K562 (cell line): Measurements from ENCODE around the gene CLDND1. TPM values are rescaled to one million over a fixed set of nuclear protein-coding genes. Genes with fewer than 3 reads are reported as not detected.

Source experiments
- EGR1 ChIP-seq: fragments of 450-650 bp; conservative IDR thresholded peaks from 2 replicates; pipeline ENCODE4 v1.6.1; 2017; ENCODE audit warnings: mild to moderate bottlenecking
- KAT7 ChIP-seq: sonication (generic); formaldehyde crosslinking; IDR thresholded peaks from 2 replicates; pipeline ENCODE4 v1.8.0; 2022; ENCODE audit warnings: missing genetic modification reagents, mild to moderate bottlenecking, borderline replicate concordance
- NELFE ChIP-seq: IDR thresholded peaks from 2 replicates; pipeline ENCODE4 v1.6.1; 2011; ENCODE audit warnings: mild to moderate bottlenecking; ENCODE audit not compliant: insufficient read depth, insufficient read length
- NFIC ChIP-seq: fragments of 450-650 bp; IDR thresholded peaks from 2 replicates; pipeline ENCODE4 v1.6.1; 2017; ENCODE audit warnings: mild to moderate bottlenecking, inconsistent platforms
- POLR2B ChIP-seq: fragments of 450-650 bp; IDR thresholded peaks from 2 replicates; pipeline ENCODE4 v1.6.1; 2018; ENCODE audit warnings: low read depth; ENCODE audit not compliant: partially characterized antibody
- PRMT5 ChIP-seq: sonication (generic); formaldehyde crosslinking; IDR thresholded peaks from 2 replicates; pipeline ENCODE4 v1.5.0; 2020; ENCODE audit warnings: missing genetic modification reagents
- ZFP30 ChIP-seq: fragments of 250-450 bp; sonication (Bioruptor Pico); IDR thresholded peaks from 2 replicates; pipeline ENCODE4 v1.8.0; 2022; ENCODE audit warnings: moderate library complexity, mild to moderate bottlenecking, inconsistent platforms, borderline replicate concordance
- ZFX ChIP-seq: sonication (generic); formaldehyde crosslinking; IDR thresholded peaks from 2 replicates; pipeline ENCODE4 v1.8.0; 2022; ENCODE audit warnings: mild to moderate bottlenecking, missing genetic modification reagents, moderate library complexity
- ZNF311 ChIP-seq: fragments of 250-450 bp; sonication (Bioruptor Pico); IDR thresholded peaks from 2 replicates; pipeline ENCODE4 v1.4.0; 2020; ENCODE audit warnings: mild to moderate bottlenecking, moderate library complexity
- ZNF431 ChIP-seq: sonication (generic); formaldehyde crosslinking; IDR thresholded peaks from 2 replicates; pipeline ENCODE4 v1.8.0; 2022; ENCODE audit warnings: mild to moderate bottlenecking, missing genetic modification reagents
- polyA plus RNA-seq, 8 experiments: library from polyadenylated mRNA; depleted of rRNA in 4 of 8; stranded (reverse) in 5 of 8; unstranded in 3 of 8; fragments of >200 nt; fragmentation: Nextera tagmentation in 2 of 8; fragmentation: Illumina TruSeq in 1 of 8; extraction: Ambion mirVana in 2 of 8; extraction: Trizol in 1 of 8; gene quantifications; 2 replicates each; pipeline versions ENCODE4 v1.2.1 to v1.2.3, GENCODE V29; 2011 to 2014; ENCODE audit warnings: inconsistent platforms in 1 of 8, missing spikeins in 1 of 8
- total RNA-seq, 7 experiments: library from RNA; depleted of rRNA in 6 of 7; stranded (reverse); fragments of >200 nt in 6 of 7; fragmentation: Illumina TruSeq in 2 of 7; extraction: Trizol in 2 of 7; gene quantifications; 2 replicates each; pipeline versions ENCODE4 v1.2.1 to v1.2.3, GENCODE V29; 2011 to 2021; ENCODE audit warnings: low replicate concordance in 1 of 7
- TF ChIP-seq, protein P1 (sequence below), 2 experiments: fragments of 150-350 bp in 1 of 2; IDR thresholded peaks; 2 replicates each; pipeline ENCODE4 v1.6.1; 2012 to 2016; ENCODE audit warnings: low read depth in 2 of 2, low read length in 2 of 2, mild to moderate bottlenecking in 1 of 2, moderate library complexity in 1 of 2
- TF ChIP-seq, protein P2 (sequence below): fragments of 450-650 bp; formaldehyde crosslinking; IDR thresholded peaks from 2 replicates; pipeline ENCODE4 v1.4.0; 2020; ENCODE audit warnings: mild to moderate bottlenecking
- TF ChIP-seq, protein P3 (sequence below): fragments of 250-450 bp; sonication (Bioruptor Pico); IDR thresholded peaks from 2 replicates; pipeline ENCODE4 v1.8.0; 2022; ENCODE audit warnings: moderate library complexity, mild to moderate bottlenecking, inconsistent platforms

The CLDND1 gene
- total and polyA plus RNA-seq, 9 of the 15 experiments (the other 6 are each of a cell fraction or from before 2014, with no cell fraction given) = 29.2 to 141 (median 60.7) TPM

DNA sequence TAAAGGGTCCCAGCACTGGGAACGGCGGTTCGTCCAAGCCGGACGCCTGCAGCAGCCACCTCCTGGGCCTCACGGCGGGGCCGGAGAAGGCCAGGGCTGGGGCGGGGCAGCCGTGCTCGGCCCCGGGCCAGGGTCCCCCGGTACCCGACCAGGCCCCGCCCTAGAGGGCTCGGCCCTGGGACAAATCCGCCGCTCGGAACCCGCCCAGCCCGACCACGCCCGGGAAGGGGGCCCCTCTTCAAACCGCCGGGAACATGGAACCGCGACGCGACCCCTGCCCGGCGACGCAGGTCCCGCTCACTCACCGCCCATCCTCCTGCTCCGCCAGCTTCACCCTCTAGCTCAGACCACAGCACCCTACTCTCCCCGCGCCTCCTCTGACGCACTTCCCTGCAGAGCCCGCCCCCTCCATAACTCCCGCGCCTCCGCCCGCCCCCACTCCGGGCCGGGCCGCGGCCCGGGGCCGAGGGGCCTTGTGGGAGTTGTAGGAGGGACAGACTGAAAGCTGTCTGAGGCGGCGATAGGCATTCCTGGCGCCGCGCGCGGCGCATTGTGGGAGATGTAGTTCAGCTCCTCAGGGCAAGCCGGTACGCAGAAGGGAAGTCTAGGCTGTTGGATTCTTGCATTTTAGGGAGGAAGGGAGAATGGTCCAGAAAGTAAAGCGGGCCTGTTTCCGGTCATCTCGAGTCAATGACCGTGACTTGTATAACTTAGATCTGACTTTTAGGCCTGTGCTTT lies at the start of gene CLDND1 (continued):
- TF ChIP-seq ZFX (CRISPR knock-in tag) = peak; percentile 91
- TF ChIP-seq PRMT5 (CRISPR knock-in tag) = no peak
- peak; percentile 67 for TF ChIP-seq NFIC
- TF ChIP-seq ZNF311 (CRISPR knock-in tag) = no peak
- TF ChIP-seq ZNF431 (CRISPR knock-in tag) = no peak
- peak; percentile 97 for TF ChIP-seq EGR1
- TF ChIP-seq KAT7 (CRISPR knock-in tag) = no peak
- TF ChIP-seq, protein P1, sequence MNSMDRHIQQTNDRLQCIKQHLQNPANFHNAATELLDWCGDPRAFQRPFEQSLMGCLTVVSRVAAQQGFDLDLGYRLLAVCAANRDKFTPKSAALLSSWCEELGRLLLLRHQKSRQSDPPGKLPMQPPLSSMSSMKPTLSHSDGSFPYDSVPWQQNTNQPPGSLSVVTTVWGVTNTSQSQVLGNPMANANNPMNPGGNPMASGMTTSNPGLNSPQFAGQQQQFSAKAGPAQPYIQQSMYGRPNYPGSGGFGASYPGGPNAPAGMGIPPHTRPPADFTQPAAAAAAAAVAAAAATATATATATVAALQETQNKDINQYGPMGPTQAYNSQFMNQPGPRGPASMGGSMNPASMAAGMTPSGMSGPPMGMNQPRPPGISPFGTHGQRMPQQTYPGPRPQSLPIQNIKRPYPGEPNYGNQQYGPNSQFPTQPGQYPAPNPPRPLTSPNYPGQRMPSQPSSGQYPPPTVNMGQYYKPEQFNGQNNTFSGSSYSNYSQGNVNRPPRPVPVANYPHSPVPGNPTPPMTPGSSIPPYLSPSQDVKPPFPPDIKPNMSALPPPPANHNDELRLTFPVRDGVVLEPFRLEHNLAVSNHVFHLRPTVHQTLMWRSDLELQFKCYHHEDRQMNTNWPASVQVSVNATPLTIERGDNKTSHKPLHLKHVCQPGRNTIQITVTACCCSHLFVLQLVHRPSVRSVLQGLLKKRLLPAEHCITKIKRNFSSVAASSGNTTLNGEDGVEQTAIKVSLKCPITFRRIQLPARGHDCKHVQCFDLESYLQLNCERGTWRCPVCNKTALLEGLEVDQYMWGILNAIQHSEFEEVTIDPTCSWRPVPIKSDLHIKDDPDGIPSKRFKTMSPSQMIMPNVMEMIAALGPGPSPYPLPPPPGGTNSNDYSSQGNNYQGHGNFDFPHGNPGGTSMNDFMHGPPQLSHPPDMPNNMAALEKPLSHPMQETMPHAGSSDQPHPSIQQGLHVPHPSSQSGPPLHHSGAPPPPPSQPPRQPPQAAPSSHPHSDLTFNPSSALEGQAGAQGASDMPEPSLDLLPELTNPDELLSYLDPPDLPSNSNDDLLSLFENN (IDR thresholded peaks at IDR 0.05; ENCODE audit: low read depth in 2 of 2, low read length in 2 of 2) = 0 out of 4 replicates have a peak, but pooled peaks of 1 of the 2 experiments have one; percentile 18
- no peak for TF ChIP-seq ZFP30 (CRISPR knock-in tag)
- TF ChIP-seq, protein P2, sequence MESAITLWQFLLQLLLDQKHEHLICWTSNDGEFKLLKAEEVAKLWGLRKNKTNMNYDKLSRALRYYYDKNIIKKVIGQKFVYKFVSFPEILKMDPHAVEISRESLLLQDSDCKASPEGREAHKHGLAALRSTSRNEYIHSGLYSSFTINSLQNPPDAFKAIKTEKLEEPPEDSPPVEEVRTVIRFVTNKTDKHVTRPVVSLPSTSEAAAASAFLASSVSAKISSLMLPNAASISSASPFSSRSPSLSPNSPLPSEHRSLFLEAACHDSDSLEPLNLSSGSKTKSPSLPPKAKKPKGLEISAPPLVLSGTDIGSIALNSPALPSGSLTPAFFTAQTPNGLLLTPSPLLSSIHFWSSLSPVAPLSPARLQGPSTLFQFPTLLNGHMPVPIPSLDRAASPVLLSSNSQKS (CRISPR knock-in tag) = no peak
- no peak for TF ChIP-seq NELFE
- TF ChIP-seq POLR2B = peak; percentile 74
- TF ChIP-seq, protein P3, sequence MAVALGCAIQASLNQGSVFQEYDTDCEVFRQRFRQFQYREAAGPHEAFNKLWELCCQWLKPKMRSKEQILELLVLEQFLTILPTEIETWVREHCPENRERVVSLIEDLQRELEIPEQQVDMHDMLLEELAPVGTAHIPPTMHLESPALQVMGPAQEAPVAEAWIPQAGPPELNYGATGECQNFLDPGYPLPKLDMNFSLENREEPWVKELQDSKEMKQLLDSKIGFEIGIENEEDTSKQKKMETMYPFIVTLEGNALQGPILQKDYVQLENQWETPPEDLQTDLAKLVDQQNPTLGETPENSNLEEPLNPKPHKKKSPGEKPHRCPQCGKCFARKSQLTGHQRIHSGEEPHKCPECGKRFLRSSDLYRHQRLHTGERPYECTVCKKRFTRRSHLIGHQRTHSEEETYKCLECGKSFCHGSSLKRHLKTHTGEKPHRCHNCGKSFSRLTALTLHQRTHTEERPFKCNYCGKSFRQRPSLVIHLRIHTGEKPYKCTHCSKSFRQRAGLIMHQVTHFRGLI (CRISPR knock-in tag) = no peak
